T-helper 9 cell (primary cell): ENCODE results near the gene RPL35.

Experiments
- DNase-seq: peaks from one replicate; pipeline ENCODE4 v3.0.0-alpha.2; 2020

RPL35 gene

GRCh38 chr9:124875501-124875900 is 13.7 kb upstream of the RPL35 start:
- no peak for DNase-seq

GRCh38 chr9:124873664-124874063 is 11.9 kb upstream of the RPL35 start:
- DNase-seq = no peak

- DNase-seq = no peak
These were observed 9.4 kb upstream of the RPL35 start for GRCh38 chr9:124871156-124871561.

- no peak for DNase-seq
These were observed 9.0 kb upstream of the RPL35 start for GRCh38 chr9:124870723-124871122.

- peak; percentile 62 for DNase-seq
These were observed 8.3 kb upstream of the RPL35 start for GRCh38 chr9:124869986-124870560.

- peak; percentile 35 for DNase-seq
These were observed 7.8 kb upstream of the RPL35 start for GRCh38 chr9:124869466-124869985.

GRCh38 chr9:124868511-124869465 is 7.0 kb upstream of the RPL35 start:
- DNase-seq = peak; percentile 87

GRCh38 chr9:124863371-124863871 is 1.7 kb upstream of the RPL35 start:
- no peak for DNase-seq

GRCh38 chr9:124860582-124861341 is 995 bp downstream of the RPL35 start:
- no peak for DNase-seq

- no peak for DNase-seq
These were observed 1.8 kb downstream of the RPL35 start for GRCh38 chr9:124859803-124860581.

GRCh38 chr9:124858330-124859046 is 3.3 kb downstream of the RPL35 start:
- DNase-seq = no peak

- no peak for DNase-seq
These were observed 4.1 kb downstream of the RPL35 start for GRCh38 chr9:124857533-124858162.

- DNase-seq = no peak
These were observed 5.6 kb downstream of the RPL35 start for GRCh38 chr9:124855944-124856765.

GRCh38 chr9:124855566-124855943 is 6.2 kb downstream of the RPL35 start:
- no peak for DNase-seq

GRCh38 chr9:124854822-124855221 is 6.9 kb downstream of the RPL35 start:
- no peak for DNase-seq

GRCh38 chr9:124854161-124854560 is 7.6 kb downstream of the RPL35 start:
- DNase-seq = no peak

GRCh38 chr9:124853605-124854143 is 8.1 kb downstream of the RPL35 start:
- no peak for DNase-seq

- peak; percentile 79 for DNase-seq
These were observed 8.8 kb downstream of the RPL35 start, which contains the start of gene WDR38 for GRCh38 chr9:124852829-124853531. Gene WDR38 (plus strand): TSS chr9:124853460. CDS start chr9:124853532, 72 bp downstream.
